ENCODE data around the gene SEMA4A.
A peak's percentile ranks its signal among the peaks of the same experiment; 100 is the strongest.
"Not testable (repeated sequence)": the region's sequence is repeated elsewhere in the genome, so short reads cannot be mapped to it uniquely, and the experiment has no call there.

SEMA4A gene

DNA sequence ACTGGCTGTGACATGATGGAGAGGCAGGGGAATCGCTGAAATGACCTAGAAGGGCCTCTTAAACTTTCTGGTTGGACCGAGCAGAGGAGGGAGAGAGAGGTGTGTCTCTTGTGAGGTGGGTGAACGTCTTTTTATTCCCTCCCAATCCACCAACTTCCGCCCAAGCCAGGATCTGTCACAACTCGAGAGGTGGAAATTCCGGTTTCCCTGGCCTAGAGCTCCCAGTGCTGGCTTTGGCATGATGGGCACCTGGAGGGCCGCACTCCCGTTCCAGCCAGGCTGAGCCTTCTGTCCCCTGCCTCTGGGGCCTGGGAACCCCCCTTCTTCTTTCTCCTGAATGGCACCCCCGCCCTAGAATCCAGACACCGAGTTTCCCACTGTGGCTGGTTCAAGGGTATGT is at the start of gene SEMA4A:
Gene SEMA4A, plus strand, starts transcription at position 224 of the 400 bp plus-strand sequence. CDS start 994 bp downstream, outside the sequence.
- DNase-seq = no peak

DNA sequence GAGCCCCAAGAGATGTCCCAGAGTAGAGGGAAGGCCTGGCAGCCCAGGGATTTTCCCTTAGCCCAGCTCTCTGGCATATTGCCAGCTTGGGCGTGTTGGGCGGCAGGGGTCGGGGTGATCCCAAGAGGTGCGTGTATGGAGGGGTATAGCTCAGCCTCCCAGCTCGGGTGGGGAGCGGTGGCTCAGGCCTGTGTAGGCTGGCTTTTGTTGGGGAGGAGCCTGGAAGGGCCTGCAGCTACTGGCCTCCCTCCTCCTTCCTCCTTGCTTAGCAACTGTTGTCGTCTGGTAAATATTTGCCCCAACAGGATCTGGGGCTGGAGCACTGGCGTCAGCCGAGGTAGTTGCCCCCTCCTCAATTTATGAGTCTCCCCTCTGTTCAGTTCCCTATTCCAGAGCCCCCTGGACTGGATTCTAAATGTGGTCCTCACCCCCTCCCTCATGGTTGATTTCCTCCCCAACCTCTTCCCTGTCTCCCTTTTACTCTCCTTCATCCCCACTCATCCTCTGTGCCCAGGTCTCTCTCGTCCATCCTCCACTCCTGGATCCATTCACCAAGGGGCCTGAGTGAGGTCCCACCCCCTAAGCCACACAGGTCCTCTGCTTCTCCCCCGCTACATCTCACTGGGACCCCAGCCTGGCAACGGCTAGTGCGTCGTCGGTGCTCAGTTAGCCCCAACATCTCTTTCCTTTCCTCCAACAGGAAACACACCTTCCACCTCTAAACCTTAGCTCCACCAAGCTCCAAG is 49.1 kb upstream of the SEMA4A start:
- peak; percentile 93 for DNase-seq

DNA sequence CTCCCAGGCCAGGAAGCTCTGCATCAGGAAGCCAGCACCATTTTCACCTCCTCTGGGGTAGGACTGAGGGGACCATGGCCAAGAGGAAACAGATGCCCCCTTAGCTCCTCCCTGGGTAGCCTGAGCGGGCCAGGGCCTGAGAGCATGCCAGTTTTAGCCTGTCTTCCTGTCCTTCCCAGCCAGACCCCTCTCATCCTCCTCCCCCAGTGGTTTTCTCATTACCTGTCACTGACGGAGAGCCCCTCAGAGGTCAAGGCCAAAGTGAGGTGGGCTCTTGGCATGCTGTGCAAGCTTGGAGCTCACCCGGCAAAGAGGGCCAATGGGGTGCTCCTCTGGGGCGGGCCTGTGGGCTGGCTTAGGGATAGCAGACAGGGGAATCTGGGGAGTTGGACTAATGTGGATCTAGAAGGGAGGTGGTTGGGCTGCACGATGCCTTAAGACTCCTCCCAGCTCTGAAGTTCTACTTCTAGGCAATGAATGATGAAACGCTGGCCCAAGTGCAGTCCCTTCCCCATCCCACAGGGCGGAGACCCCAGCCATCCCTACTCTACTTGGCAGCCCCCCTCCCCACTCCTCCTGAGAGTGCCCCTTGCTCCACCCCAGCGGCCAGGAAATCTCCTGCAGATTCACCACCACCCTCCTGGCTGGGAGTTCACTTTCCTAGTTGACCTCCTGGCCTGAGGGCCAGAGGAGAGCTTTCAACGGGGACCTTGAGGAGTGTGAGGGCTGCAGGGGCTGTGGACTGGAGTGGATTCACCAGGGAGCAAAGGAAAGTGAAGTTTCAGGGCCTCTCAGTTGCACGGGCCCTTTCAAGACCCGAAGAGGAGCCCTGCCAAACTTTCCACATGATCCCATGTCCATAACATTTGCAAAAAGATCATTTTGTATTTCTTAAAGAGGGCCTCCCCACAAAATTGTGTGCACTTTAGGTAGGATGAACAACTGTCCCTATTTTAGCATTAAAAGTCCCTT is 48.2 kb upstream of the SEMA4A start:
- DNase-seq = no peak

DNA sequence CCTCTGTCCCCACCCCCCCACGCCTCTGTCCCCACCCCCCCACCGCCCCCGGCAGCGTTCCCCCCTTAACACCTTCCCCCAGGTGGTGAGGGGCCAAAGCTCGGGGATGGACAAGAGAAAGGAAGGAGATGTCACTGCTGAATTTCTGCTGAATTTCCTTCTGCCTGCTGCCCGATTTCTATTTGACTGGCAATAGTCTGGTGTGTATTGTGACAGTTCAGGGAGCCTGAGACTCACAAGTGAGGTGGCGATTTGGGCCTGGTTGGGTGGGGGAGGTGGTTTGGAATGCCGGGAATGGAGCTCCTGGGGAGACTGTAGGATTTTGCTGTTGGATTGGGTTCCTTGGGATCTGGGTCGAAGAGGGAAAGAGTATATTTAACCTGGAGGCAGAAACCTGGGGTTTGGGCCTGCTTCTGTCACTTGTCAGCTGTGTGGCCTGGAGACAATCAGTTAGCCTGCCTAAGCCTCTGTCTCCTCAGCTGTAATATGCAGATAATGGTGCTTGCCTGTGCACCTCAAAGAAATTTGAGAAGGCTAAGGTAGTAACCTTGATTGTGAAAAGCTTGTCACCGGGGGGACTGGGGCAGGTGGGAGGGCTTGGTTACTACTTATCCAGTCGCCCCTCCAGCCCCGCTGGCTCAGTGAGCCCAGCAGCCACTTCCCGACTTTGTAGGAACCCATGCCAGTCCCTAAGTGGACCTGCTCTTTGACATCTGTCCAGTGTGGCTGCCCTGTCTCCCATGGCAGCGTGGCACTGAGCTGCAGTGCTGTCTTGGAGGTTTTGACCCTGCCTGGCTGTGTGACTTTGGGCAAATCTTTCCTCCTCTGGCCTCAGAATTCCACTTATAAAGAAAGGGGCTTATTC is 46.5 kb upstream of the SEMA4A start:
- DNase-seq = no peak

DNA sequence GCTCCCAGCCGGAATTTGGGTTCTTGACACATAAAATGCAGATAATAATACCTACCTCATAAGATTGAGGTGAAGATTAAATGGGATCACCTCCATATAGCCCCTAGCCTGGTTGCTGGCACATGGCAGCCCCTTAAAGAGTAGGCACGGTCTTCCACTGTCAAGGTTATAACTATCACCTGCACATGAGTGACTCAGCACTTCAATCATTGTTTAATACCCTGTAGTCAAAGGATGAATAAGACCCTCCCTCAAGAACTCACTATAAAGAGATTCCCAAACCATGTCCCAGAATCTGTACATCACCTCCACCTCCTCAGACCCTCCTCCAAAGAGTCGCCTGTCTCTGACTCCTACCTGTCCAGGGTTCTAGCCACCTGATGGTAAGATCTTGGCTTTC is 45.3 kb upstream of the SEMA4A start:
- DNase-seq = no peak

DNA sequence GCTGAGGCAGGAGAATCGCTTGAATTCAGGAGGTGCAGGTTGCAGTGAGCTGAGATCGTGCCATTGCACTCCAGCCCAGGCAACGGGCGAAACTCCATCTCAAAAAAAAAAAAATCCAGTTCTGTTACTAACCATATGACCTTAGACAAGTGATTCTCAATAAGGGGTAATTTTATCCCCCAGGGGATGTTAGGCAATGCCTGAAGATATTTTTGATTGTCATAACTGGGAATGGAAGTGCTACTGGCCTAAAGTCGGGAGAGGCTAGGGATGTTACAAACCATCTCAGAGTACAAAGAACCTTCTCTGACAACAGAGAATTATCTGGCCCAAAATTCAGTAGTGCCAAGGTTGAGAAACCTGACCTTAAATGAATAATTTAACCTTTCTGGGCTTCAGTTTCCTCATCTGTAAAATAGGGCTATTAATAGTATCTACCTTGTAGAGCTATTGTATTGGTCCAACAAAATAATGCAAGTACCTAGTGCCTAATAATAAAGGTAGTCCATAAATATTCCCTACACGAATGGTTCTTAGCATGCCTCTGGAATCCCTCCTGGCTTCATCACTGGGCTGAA is 44.6 kb upstream of the SEMA4A start:
- no peak for DNase-seq

DNA sequence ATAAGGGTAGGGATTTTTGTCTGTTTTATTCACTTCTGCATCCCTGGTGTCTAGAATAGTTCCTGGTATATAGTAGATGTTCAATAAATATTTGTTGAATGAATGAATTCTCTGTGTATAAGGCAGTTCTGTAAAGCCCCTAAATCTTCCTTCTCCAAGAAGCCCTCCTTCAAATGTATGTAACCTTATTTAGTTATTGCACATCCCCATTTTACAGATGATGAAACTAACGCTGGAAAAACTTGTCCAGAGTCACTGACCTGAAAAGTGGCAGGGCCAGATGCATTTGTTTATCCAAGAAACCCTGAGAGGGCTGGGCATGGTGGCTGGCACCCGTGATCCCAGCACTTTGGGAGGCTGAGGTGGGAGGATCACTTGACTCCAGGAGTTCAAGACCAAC is 43.1 kb upstream of the SEMA4A start:
- no peak for DNase-seq

DNA sequence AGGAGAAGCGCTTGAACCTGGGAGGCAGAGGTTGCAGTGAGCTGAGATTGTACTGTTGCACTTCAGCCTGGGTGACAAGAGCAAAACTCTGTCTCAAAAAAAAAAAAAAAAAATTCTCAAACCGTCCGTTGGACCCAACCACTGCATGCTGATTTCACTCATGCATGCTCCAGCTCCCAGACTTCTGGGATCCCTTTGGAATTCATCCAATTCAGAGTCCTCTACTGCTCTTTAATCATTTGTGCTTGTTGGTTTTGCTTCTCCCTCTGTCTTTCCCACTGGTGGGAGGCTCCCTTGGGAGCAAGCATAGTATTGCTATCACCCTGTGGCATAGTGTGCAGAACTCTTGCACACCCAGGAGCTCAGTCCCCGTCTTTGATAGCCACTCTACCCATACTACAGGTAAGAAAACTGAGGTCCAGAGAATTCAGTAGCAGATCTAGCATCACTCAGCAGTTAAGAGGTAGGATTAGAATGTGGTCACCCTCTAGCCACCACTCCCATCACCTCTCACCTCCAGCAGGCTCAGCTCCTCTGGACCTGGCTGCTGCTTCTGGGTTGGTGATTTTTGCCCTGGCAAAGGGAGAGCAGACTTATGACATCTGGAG is 41.9 kb upstream of the SEMA4A start:
- no peak for DNase-seq

DNA sequence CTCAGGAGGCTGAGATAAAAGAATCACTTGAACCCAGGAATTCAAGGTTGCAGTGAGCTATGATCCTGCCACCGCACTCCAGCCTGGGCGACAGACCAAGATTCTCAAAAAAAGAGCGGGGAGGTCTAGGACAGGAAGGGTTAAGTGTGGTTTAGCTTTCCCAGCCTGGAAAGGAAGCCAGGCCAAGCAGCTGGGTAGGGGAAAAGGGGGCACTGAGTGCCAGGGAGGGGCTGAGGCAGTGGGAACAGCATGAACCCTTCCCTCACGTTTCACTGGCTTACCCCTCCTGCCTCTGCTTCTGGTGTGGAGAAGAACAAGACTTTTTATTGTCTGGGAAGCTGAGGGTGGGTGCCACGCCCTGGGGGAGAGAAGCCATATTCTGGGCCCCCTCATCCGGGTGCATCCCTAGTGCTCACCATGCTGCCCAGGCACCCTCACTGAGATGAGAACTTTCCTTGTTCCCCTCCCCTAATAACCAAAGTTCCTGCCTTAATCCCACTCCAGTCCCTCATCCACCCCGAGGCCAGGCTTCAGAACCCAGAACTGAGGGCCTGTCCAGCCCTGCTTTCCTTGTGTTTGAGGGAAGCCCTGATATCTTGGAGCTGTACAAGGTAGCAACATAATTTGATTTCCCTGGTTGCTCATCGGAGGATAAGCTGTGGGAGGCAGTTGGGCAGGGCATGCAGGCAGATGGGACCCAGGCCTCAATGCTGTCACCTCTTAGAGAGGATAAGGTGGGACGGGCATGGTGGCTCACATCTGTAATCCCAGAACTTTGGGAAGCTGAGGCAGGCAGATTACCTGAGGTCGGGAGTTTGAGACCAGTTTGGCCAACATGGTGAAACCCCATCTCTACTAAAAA is 40.9 kb upstream of the SEMA4A start:
- no peak for DNase-seq

DNA sequence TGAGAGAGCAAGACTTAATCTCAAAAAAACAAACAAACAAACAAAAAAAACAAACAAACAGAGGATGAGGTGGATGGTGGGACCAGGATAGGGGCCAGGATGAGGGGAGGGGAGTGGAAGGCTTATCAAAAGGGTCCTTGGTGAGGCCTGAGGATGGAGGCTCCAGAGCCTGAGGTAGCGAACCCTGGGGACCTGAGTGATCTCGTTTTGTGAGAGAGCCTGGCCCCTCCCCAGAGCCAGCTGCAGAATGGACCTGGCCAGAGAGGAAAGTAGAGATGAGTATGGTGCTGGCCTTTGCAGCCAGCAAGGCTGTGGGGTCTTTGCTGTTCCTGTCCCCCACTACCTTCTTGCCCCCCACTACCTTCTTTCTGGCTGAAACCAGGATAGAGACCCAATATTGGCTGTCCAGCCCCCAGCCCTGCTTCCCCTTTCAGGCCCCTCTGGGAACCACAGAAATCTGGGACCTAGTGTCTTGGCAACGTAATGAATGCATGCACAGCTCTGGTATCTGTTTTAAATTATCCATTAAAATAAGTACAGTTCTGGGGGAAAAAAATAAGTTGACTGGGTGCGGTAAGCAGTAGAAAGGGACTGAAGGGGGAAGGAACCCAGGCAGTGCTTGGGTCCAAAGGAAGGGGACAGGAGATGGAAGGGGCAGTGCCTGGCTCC is 40.0 kb upstream of the SEMA4A start:
- no peak for DNase-seq

DNA sequence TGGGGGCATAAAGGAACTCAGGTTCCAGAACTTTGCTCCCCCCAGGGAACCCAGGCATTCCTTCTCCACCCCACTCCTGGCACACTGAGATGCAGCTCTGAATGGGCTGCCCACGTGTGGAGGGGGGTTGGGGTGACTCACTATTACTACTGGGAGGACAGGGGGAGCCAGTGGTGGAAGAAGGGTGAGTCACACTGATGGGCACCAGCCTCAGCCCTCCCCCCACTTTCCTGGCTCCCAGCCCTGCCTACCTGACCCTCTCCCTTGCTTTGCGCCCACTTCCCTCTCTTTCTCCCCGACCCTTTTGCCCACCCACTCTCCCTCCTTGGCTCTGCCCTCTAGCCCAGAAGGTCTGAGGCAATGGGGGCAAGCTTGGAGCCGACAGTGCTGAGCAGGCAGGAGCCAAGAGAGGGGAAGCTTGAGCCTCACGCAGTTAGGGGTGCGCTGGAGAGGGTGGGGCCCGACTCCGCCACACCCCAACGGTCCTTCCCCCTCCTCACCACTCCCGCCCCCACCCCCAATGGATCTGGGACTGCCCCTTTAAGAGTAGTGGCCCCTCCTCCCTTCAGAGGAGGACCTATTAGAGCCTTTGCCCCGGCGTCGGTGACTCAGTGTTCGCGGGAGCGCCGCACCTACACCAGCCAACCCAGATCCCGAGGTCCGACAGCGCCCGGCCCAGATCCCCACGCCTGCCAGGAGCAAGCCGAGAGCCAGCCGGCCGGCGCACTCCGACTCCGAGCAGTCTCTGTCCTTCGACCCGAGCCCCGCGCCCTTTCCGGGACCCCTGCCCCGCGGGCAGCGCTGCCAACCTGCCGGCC is 39.1 kb upstream of the SEMA4A start, which contains the start of gene LMNA:
Gene LMNA, plus strand, starts transcription at position 611 of the 818 bp plus-strand sequence. CDS start 208 bp downstream, outside the sequence.
- DNase-seq = peak; percentile 77

DNA sequence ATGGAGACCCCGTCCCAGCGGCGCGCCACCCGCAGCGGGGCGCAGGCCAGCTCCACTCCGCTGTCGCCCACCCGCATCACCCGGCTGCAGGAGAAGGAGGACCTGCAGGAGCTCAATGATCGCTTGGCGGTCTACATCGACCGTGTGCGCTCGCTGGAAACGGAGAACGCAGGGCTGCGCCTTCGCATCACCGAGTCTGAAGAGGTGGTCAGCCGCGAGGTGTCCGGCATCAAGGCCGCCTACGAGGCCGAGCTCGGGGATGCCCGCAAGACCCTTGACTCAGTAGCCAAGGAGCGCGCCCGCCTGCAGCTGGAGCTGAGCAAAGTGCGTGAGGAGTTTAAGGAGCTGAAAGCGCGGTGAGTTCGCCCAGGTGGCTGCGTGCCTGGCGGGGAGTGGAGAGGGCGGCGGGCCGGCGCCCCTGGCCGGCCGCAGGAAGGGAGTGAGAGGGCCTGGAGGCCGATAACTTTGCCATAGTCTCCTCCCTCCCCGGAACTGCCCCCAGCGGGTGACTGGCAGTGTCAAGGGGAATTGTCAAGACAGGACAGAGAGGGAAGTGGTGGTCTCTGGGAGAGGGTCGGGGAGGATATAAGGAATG is 38.4 kb upstream of the SEMA4A start:
- DNase-seq = no peak

DNA sequence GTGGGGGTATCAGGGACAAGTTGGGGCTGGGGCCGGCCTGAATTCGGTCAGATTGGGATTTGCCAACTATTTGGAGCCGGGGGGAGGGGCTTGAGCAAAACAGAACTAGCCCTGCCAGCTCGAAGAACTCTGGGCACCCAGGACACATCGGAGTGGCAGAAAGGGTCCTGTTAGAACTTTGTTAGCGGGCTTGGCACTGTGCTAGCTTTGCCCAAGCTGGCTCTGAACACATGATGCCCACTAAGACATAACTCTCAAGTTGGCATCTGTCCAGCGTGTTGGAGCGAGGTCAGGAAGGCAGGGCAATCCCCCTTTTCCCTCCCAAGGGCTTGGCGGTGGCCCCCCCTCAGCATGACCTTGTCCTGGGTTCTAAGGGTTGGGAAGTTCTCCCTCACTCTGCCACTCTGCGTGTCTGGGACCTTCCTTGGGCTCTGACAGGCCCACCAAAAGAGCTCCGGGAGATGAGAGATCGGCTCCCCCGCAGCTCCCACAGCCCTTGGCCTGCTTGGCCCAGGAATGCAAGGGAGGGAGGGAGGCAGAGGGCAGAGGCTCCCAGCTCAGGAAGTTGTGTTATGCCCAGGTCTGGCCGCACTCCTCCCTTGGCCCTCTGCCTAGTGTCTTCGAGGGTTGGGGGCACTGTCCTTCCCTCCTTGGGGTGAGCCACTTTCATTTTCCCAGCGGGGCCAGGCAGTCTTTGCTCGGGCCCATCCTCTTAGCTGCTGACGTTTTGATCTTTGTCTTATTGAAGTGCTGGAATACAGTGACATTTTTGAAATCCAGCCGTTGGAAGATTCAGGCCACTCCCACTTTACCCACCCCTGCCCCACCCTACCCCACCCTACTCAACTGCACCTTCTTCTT is 37.6 kb upstream of the SEMA4A start:
- no peak for DNase-seq

DNA sequence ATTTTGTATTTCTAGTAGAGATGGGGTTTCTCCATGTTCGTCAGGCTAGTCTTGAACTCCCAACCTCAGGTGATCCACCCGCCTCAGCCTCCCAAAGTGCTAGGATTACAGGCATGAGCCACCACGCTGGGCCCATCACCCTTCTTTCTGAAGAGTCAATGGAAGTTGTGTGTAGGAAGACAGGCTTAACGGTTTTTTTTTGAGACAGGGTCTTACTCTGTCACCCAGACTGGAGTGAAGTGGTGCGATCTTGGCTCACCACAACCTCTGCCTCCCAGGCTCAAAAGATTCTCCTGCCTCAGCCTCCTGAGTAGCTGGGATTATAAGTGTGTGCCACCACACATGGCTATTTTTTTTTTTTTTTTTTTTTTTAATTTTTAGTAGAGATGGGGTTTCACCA is 36.7 kb upstream of the SEMA4A start:
- not testable (repeated sequence) for DNase-seq

DNA sequence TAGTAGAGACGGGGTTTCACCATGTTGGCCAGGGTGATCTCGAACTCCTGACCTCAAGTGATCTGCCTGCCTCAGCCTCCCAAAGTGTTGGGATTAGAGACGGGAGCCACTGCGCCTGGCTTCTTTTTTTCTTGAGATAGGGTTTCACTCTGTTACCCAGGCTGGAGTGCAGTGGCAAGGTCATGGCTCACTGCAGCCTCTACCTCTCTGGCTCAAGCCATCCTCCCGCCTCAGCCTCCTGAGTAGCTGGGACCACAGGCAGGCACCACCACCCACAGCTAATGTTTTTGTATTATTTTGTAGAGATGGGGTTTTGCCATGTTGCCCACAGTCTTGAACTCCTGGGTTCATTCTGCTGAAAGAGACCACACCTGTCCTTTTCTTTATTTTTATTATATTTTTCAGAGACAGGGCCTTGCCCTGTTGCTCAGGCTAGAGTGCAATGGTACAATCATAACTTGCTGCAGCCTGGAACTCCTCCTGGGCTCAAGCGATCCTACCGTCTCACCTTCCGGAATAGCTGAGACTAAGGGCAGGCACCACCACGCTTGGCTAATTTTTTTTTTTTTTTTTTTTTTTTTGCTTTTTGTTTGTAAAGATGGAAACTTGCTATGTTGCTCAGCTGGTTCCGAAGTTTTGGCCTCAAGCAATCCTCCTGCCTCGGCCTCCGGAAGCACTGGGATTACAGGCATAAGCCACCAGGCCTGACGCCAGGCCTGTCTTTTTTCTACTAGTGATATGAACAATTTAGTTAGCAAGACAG is 35.8 kb upstream of the SEMA4A start:
- no peak for DNase-seq

DNA sequence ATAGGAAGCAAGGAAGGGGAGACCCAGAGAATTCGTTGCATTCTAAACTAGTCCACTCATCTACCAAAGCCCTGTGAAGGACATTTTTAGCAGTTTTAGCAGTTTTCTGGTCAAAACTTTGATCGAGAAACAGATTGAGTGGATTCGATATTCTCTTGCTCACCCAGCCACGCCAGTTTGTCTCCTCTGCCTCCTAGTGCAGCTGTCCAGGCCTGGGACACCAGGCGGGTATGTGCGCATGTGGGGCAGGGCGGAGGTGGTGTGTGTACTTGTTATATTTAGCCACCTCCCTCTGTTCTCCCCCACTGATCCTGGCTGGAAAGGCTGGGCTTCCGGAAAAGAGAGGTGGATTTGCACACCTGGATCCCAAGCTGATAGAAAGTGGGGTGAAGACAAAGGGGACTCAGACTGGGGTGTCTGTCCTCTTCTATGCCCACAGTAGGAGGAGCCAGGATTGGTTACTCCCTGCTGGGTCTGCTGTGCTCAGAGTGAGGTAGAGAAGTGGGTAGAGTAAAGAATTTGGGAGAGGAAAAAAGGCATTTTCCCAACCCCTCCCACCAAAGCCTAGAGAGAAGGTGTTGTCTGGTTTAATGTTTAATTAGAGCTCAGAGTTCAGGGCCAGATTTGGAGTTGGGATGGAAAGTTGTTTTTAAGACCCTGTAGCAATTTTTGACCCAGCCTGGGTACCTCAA is 35.1 kb upstream of the SEMA4A start:
- no peak for DNase-seq

Data from DMS153 (cell line).